ENCODE data around the gene UBE2QL1. TPM values are rescaled to one million over a fixed set of nuclear protein-coding genes. Genes with fewer than 3 reads are reported as not detected.

The UBE2QL1 gene
- total RNA-seq, 6 donors from 2014 or later = 0.09 to 0.10 TPM; not detected in 4

DNA sequence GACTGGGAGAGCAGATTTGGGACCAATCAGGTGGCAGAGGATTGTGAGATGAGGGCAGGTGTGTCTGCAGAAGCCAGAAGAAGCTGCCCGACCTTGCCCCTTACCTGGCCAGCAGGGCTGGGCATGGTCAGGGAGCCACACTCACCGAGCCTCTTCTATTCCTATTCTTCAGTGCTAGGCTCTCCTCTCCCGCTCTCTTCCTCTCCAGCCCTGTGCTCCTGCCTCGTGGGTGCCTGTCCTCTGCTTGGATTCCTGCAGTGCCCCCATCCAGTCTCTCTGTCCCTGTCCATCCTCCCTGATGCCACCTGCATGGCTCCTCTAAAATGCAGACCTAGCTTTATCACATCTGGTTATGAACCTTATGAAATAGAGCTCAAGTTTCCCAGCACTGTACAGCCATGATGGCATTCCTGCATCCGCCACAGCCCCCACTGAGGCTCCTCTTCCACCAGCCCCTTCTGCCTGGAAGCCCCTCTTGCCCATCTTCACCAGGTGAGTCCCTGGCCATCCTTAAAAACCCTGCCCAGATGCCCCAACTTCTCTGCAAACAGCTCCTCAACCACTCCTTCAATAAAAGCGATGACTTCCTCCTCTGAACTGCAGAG is 8.2 kb downstream of the UBE2QL1 start:
- WGBS, 2 donors = 66 to 71% methylated on average over 5 to 6 of the region's 6 CpGs

DNA sequence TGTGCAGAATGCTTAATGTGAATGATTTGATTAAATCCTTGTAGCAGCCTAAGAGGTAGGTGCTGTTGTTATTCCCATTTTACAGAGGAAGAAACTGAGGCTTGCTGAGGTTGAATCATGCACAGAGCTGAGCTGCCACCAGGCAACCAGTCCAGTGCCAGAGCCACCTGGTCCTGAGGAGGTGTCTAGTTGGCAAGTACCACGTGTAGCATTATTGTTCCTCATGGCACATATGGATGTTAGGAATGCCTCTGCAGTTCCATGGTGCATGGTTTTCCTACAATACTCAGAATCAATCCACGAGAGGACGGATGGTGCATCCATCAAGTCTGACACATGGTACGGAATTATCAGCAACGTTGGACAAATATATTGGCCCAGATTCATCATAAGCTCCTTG is 8.9 kb downstream of the UBE2QL1 start:
- Histone ChIP-seq H3K4me1 (no peaks in the 10 kb centered on the region), H3K27me3 (peaks cover 0 to 3% (median 0%) of the 10 kb centered on the region in 4 donors), H3K27ac (no peak overlapping the region), H3K9me3 (no peaks in the 10 kb centered on the region), H3K36me3 (no peaks in the 10 kb centered on the region), H3K4me3 (no peak overlapping the region)
- ATAC-seq (ENCODE audit: low FRiP score in 2 of 2) (no peak), DNase-seq (no peak)
- 78 to 85% methylated on average over 5 of the region's 5 CpGs for WGBS, 2 donors
- no peak for TF ChIP-seq EP300 (IDR thresholded peaks at IDR 0.05)
- TF ChIP-seq POLR2AphosphoS5 (IDR thresholded peaks at IDR 0.05) = no peak
- TF ChIP-seq, protein P1, sequence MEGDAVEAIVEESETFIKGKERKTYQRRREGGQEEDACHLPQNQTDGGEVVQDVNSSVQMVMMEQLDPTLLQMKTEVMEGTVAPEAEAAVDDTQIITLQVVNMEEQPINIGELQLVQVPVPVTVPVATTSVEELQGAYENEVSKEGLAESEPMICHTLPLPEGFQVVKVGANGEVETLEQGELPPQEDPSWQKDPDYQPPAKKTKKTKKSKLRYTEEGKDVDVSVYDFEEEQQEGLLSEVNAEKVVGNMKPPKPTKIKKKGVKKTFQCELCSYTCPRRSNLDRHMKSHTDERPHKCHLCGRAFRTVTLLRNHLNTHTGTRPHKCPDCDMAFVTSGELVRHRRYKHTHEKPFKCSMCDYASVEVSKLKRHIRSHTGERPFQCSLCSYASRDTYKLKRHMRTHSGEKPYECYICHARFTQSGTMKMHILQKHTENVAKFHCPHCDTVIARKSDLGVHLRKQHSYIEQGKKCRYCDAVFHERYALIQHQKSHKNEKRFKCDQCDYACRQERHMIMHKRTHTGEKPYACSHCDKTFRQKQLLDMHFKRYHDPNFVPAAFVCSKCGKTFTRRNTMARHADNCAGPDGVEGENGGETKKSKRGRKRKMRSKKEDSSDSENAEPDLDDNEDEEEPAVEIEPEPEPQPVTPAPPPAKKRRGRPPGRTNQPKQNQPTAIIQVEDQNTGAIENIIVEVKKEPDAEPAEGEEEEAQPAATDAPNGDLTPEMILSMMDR (IDR thresholded peaks at IDR 0.05) = no peak
- TF ChIP-seq POLR2A (IDR thresholded peaks at IDR 0.05) = no peak

More for the DNA sequence above, 8.2 kb downstream of the UBE2QL1 start:
- ATAC-seq (ENCODE audit: low FRiP score in 2 of 2) = no peak
- no peak overlapping the region for H3K27ac ChIP-seq
- no peaks in the 10 kb centered on the region for H3K9me3 ChIP-seq
- no peaks in the 10 kb centered on the region for H3K4me1 ChIP-seq
- H3K36me3 ChIP-seq = no peaks in the 10 kb centered on the region
- TF ChIP-seq, protein P1 (IDR thresholded peaks at IDR 0.05) = no peak
- TF ChIP-seq EP300 (IDR thresholded peaks at IDR 0.05) (no peak), POLR2A (IDR thresholded peaks at IDR 0.05) (no peak), POLR2AphosphoS5 (IDR thresholded peaks at IDR 0.05) (no peak)
- no peak for DNase-seq
- H3K4me3 ChIP-seq = no peak overlapping the region
- H3K27me3 ChIP-seq = peaks cover 0 to 3% (median 0%) of the 10 kb centered on the region in 4 donors

DNA sequence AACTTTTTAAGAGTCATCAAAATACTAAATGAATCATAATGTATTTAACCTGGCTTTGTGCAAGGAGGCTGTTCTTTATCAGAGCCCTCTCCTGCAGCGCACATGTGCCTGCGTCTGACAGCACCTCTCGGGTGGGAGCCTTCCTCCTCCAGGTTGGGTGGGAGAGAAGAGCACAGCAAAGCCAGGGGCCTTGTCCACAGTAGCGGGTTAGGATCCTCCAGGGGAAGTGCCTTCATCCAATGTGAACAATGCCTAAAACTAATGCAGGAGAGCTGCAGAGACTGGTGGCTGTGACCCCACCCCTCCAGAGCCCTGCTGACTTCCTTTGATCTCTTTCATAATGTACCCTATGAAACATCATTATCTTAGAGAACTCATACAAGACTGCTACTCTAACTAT is 10.2 kb downstream of the UBE2QL1 start:
- TF ChIP-seq POLR2AphosphoS5 (IDR thresholded peaks at IDR 0.05) = no peak
- no peak for TF ChIP-seq EP300 (IDR thresholded peaks at IDR 0.05)
- no peaks in the 10 kb centered on the region for H3K27me3 ChIP-seq

DNA sequence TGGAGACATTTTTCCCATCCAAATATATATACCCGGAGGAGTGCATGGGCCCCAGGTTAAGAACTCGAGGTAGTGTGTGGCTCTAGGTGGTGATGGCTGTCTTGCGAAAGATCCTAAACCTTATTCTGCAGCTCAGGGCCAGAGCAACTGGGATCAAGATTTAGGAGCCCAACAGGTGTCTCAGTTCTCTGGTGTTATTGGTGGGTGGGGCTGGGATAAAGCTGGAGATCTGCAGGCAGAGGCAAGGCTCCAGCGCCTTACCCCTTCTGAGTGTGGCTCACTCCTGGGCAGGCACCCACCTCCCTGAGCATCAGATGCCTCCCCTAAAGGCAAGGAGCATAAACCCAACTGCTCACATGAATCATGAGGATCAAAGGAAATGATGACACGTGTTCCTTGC is 11.2 kb downstream of the UBE2QL1 start:
- Histone ChIP-seq H3K4me3 (no peak overlapping the region), H3K27ac (no peak overlapping the region), H3K4me1 (no peaks in the 10 kb centered on the region), H3K36me3 (no peaks in the 10 kb centered on the region), H3K9me3 (no peaks in the 10 kb centered on the region), H3K27me3 (no peaks in the 10 kb centered on the region)
- WGBS, 2 donors = 52 to 61% methylated on average over 4 to 5 of the region's 5 CpGs
- no peak for DNase-seq
- no peak for ATAC-seq (ENCODE audit: low FRiP score in 2 of 2)
- TF ChIP-seq, protein P1 (IDR thresholded peaks at IDR 0.05) = no peak
- no peak for TF ChIP-seq POLR2AphosphoS5 (IDR thresholded peaks at IDR 0.05)
- no peak for TF ChIP-seq EP300 (IDR thresholded peaks at IDR 0.05)

More for the DNA sequence above, 10.2 kb downstream of the UBE2QL1 start:
- no peak for ATAC-seq (ENCODE audit: low FRiP score in 2 of 2)
- no peak overlapping the region for H3K27ac ChIP-seq
- H3K4me3 ChIP-seq = no peak overlapping the region
- no peak for DNase-seq
- H3K36me3 ChIP-seq = no peaks in the 10 kb centered on the region
- no peaks in the 10 kb centered on the region for H3K9me3 ChIP-seq
- H3K4me1 ChIP-seq = no peaks in the 10 kb centered on the region
- 72 to 79% methylated on average over 4 of the region's 4 CpGs for WGBS, 2 donors

DNA sequence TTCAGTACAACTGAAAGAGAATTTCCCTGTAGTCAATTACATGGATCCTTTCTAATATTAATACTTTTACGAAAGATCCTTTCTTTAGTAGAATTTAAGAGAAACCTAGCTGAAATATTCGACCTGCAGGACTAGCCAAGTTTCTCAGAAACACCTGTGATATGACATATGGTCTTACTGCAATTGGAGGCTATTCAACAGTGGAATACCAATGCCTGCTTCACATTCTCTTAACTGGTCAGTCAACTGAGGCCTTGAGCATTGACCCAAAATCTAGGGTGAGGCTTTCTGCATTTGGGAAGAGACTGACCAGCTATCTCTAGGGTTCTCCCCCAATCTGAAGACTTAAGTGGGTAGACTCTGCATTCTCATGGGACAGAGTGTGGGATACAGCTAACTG is 12.3 kb downstream of the UBE2QL1 start:
- DNase-seq (no peak), ATAC-seq (ENCODE audit: low FRiP score in 2 of 2) (no peak)
- Histone ChIP-seq H3K4me3 (no peak overlapping the region), H3K36me3 (no peaks in the 10 kb centered on the region), H3K9me3 (no peaks in the 10 kb centered on the region), H3K4me1 (no peaks in the 10 kb centered on the region), H3K27ac (no peak overlapping the region), H3K27me3 (no peaks in the 10 kb centered on the region)
- 65 to 73% methylated on average over 2 of the region's 2 CpGs for WGBS, 2 donors
- no peak for TF ChIP-seq EP300 (IDR thresholded peaks at IDR 0.05)
- TF ChIP-seq, protein P1 (IDR thresholded peaks at IDR 0.05) = no peak
- no peak for TF ChIP-seq POLR2A (IDR thresholded peaks at IDR 0.05)
- TF ChIP-seq POLR2AphosphoS5 (IDR thresholded peaks at IDR 0.05) = no peak
